ENCODE measurements around the gene ANKRD10.

The ANKRD10 gene

DNA sequence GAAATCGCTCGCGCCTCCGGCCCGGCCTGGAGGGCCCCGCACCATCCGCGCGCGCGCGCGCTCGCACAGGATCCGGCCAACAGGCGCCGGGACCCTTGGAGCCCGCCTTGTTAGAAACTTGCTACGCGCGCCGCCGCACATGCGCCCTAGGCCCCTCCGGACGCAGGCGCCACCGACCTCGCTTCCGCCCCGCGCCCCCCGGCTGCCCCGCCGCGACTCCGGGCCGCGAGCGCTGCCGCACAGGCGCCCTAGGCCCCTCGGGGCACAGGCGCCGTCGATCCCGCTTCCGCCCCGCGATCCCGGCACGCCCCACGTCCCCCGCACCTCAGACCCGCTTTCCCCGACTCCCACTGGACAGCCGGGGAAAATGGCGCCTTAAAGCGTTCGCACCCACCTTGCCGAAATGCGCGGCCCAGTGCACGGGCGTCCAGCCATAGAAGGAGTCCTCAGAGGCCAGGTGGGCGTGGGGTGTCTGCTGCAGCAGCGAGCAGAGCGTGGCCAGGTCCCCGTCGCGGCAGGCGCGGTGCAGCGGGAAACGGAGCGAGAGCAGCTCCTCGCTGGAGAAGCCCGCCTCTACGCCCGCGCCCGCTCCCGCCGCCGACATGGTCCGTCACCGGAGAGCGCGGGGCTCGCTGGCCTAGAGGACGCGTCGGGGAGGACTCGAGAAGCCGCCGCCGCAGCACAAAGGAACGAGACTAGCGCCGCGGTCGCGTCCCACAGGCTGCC lies 375 bp downstream of the ANKRD10 start:
- peak in 2 of 3 donors; percentile 74 to 93 for DNase-seq

DNA sequence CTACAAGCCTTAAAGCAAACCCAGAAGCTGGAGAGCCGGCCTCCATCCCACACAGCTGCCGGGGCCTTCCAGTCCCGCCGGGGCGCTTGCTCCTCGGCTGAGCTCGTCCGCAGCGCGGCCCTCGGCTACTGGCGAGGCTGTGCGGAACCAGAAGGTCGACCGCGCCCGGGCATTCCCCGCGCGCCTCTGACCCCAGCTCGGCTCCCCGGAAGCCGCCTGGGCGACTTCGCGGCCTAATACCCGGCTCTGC lies 863 bp downstream of the ANKRD10 start:
- peak in 2 of 3 donors; percentile 84 to 89 for DNase-seq

DNA sequence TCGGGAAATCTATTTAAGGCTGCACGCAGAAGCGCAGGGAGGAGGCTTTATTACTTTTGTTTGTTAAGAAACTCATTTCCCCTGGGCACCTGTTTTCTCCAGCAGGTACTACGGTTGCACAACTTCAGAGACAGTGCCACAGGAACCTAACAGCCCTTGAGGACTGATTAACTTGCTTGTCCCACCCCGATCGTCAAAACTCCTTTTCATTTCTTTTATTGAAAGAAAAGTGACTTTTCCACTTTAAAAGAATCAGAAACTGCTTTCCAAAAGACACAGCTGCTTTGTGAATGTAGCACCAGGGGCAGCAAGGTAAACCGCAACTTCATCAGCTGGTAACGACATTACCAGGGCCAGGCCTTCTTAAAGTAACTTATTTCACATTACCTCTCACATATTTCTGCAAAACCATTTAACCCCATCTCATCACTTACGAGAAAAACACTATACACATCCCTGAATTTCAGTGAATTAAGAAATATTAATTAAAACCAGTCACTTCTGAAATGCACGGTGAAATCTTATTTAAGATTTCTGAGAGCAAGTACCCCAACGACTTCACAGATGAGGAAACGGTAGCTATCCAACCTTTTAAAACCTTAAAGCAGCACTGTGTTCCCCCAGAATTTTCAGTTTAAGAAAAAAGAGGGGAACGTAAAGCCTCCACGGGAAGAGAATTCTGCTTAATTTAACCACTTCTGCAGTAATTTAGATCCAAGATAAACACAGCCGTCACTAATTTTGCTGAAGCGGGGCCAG lies 1.4 kb downstream of the ANKRD10 start:
- peak in 1 of 3 donors; percentile 18 for DNase-seq

DNA sequence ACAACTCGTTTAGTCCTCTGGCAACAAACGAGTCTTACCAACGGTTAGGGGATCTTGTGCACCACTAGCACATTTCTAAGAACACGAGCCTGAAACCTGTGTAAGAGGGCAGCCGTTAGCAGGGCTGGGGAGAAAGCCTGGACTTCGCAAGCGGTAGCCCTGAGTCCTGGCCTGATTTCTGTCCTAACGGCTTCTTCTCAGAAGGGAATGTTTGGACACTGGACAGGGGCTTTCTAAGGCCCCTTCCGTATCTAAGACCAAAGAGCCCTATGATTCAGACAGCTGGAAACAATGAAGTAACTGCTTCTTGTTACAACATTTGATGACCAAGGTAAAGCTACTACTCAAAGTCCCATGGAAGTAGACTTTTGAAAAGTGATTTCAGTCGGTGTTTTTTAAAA lies 2.2 kb downstream of the ANKRD10 start:
- peak; percentile 85 to 95 (median 93) for DNase-seq

DNA sequence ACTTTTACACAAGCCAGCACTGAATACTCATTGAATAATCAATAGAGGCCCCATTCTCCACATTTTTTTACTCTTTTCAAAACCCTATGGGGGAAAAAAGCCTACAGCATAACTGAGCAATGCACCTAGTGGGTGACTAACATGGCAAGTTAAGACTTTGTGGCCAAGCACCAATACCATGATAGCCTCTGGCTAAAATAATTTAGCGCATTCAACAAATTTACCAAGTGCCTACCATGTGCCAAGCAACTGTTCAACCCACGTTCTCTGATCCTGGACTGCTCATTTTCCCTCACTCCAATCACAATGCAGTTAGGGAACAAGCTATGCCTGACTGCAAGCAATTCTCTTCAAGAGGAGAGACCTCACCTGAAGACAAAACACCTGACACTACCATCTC lies 3.0 kb downstream of the ANKRD10 start:
- no peak for DNase-seq

DNA sequence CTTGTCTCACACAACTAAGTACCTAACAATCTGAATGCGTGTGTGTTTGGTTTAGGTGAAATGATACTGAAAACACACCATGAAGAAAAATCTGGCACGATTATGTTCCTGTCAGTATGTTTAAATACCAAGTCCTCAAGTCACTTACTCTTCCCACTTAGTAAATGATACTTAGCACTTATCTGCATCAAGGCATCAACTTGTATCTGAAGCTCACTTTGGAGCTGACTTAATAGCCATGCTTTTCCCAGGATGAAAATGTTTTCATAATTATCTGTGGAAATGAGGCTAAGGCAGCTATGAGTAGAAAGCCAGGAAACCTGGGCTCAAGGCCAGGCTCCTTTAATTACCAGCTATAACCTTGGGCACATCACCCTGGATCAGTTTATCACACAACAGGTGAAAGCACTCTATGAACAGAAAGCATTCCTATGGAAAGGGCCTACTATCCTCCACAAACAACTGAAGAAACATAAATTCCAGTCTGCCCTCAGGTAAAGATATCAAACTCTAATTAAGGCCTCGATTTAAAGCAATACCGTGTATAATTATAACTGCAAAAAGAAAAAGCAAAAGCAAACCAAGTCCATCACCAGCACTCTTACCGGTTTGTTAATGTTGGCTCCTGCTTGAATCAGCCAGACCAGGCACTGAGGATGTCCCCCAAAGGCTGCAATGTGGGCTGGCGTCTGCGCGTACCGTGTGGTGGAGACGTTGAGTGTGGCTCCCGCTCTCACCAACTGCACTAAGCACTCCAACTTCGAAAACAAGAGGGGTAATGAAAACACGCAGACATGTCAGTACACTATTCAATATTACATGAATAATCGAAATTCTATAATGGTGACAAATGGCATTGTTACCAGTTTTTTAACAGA lies 4.6 kb downstream of the ANKRD10 start:
- no peak for DNase-seq

DNA sequence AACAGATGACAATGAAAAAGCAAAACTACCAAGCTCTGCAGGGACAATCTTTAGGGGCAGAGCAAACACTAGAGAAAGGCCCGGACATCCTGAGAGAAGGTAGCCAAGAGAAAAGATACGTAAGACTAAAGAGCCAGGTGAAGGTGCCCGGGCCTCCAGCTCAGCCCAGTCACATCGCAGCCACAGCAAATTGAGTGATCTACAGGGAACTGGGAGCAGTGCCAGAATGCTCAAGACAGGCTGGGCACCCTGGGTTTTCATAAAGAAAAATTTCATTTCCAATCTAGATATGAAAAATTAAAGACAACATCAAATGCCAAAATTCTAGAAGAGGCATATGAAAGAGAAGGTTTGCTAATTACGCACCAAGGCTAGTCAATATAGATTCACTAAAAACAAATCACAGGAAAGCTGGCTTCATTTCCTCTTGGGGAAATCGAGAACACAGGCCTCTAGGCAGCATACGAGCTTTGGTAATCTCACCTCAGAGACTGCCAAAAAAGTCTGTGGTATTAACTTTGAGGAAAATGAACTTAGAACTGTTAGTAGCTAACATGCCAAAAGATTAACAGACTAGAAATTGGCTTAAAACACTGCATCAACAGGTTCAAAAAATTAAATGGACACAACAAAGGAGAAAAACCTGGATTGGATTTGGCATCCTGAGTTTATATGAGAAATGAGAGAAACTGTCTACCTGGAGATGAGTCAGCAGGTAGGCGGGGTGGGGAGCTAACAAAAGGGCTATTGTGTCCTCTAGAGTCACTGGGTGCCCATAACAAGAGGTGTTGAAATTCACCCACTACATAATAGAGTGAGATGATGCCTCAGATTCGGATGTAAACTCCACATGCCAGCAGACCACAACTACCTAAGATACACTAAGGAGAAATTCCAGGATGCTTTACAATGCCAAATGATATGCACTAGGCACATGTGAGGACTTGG lies 6.6 kb downstream of the ANKRD10 start:
- DNase-seq: no peak

DNA sequence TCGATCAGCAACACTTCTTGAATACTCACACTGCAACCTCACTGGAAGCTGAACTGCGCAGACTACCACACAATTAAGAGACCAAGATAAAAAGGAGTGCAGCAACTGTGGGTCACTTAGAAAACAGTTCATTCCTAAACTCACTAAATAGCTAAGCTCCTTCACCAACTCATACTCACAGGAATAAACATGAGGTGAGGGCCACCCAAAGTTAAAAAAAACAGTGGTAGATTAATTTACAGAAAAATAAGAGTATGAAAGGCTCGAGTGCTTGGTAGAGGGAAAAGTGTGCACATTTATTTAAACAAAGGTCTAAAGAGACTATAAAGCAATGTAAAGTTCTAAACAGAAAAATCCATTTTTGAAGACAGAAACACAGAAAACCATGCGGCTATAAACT lies 7.6 kb downstream of the ANKRD10 start:
- DNase-seq: no peak

DNA sequence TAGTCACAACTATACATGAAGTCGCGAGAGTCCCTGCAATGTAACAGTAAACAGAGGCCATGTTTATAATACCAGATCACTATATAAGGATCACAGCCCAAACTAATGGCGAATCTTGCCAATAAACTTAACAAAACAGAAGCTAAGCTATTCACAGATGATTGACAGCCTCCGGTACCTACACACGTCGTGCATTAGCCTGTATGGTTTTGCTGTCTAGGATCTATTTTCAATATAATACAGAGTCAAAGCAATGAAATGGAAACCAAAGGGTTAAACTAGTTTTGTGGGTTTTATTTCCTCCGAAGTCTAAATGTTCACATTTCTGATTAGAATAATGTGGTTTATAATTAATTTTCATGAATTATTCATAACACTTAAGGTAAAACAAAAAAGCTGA lies 10.1 kb downstream of the ANKRD10 start:
- no peak for DNase-seq

DNA sequence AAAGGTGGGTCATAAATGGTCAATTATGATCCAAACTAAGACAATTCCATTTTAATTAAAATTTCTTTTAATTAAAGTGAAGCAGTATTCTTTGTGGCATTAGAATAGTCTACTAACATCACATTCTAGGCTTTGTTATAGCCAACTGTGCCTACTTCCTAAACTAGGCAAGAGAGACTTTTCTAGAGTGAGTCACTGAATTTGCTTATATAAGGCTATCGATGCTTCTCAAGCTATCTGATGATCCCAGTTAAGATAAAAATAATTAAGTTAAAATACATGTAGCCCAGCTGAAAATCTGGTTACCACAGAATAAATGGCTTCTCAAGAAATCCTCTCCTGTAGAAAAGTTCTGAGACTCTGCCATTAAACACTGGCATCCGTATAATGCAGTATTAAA lies 12.5 kb downstream of the ANKRD10 start:
- DNase-seq: no peak

DNA sequence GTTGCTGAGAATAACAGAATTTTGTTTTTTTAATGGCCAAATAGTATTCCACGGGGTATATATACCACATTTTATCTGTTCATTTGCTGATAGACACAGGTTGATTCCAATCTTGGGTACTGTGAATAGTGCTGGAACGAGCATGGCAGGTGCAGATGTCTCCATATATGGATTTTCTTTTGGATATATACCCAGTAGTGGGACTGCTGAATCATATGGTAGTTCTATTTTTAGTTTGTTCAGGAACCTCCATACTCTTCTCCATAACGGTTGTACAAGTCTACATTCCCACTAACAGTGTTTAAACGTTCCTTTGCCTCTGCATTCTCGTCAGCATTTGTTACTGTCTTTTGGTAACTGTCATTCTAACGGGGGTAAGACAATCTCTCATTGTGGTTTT lies 17.3 kb downstream of the ANKRD10 start:
- DNase-seq: no peak

DNA sequence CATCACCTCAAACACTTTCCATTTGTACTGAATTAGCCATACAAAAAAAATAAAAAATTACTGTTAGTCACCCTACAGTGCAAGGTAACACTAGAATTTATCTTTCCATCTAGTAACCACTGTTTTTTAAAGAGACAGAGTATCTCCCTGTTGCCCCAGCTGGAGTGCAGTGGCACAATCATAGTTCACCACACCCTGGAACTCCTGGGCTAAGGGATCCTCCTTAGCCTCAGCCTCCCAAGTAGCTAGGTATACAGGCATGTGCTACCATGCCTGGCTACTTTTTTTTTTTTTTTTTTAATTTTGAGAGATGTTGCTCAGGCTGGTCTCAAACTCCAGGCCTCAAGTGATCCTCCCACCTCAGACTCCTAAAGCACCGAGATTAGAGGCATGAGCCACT lies 17.9 kb downstream of the ANKRD10 start:
- no peak for DNase-seq

DNA sequence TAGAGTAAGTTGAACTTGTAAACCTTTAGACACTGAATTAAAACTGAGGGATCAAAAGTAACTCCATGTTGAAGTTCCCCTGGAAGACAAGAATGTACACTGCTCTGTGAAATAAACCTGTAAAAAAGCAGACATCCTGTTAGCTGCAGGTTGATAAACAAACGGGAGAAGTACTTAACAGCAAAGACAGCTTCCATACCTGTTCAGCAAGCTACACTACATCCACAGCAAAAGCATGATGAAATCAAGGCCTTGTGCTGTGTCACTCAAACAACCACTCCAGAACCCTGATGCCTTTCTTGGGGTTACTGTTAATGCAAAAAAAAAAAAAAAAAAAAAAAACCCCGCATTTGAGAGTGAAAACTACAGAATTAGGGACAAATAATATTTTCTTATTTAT lies 20.8 kb downstream of the ANKRD10 start:
- DNase-seq: no peak

DNA sequence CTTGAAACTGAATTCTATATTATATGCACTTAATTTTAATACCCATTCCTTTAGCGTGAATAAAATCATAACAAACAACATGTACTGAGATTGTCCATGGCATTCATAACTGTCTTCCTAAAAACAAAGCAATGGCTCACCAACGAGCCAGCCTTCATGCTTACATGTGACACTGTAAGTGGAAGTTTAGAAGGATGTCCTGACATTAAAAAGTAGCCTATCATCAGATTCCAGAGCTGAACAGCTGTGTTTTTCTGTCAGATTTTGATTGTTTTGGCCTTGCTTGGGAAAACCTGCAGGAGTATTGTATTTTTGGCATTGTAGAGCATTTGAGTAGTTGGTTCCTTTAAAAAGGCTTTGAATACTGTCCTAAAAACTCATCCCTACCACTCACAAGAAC lies 21.3 kb downstream of the ANKRD10 start:
- DNase-seq: no peak

DNA sequence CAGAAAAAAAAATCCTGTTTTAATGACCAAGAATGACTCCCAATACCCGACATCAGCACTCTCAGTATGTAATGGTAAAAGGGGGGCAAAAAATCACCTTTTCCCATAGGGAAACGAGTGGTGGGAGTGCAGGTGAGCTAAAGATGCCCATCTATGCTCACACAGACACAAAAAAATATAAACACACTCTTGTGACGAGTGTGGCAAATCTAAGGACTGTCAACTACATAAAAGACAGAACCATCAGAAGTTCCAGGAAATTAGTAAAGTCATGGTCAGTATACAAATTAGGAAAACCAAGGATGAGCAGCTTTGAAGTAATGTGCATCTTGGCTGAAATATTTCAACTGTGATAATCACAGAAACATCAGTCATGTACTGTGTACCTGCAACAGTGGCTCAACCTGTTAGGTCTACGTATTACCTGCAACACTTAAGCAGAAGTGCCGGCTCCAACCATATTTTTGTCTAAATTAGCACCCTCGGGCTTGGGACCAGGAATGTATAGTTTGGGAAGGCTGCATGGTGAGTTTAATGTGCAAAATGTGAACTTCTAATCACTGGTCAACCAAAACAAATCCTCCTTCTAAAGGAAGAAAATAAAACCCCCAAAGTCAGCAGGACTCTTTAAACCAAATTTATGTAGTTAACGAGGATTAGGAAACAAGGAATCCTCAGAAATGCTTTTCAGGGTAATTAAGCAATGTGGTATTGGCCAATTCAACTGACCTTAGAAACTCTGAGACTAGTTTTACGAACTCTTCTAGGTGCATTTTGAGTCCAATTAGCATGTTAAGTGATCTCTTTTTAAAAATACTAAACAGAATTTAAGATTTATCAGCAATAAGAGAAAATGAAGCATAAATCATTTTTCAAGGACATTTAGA lies 24.3 kb downstream of the ANKRD10 start:
- no peak for DNase-seq

DNA sequence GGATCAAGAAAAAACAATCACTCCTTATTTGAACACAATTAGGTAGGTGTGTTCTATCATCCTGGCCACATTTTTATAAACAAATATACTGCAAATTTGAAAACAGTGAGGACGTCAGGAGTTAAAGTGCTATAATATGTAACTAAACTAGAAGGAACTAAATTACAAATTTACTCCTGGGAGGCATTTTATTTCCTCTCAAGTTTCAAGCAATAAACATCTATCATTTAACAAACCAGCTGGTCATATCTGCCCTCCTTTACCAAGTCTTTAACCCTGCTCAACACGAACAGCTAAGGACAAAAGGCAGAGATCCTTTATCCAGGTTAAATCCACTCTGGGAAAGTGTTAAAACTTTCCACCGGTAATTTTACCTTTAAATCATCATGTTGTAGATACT lies 26.5 kb downstream of the ANKRD10 start:
- no peak for DNase-seq

DNA sequence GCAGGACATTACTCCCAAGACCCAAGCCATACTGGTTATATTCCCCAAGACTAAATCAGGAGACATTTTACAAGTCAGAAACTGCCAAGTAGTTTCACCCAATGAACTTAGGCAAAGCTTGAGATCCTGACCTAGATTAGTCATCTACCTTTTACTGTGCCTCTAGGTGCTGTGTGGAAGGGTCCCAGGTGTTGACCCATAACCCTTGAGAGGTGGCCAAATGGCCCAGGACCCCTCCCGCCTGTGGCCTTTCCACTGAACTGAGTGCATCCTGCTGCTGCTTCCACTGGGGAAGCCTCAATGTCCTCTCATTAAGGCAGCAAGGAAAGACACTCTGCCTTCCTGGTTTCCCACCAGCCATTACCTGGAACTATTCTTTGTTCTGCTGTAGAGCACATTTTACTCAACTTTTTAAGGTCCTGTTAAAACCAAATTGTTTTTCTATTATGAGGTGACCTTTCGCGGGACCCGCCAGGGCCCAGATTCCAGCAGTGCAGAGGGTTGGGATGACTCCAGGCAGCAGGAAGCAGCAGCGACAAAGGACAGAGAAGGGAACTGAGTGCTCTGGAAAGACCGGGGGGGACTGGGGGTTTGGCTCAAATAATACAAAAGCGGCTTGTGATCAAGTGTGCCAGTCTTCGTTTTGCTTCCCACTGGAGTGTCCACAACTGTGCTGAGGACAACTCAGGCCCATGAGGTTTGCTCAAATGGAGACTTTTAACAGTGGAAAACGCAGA lies 27.1 kb downstream of the ANKRD10 start:
- DNase-seq: no peak

DNA sequence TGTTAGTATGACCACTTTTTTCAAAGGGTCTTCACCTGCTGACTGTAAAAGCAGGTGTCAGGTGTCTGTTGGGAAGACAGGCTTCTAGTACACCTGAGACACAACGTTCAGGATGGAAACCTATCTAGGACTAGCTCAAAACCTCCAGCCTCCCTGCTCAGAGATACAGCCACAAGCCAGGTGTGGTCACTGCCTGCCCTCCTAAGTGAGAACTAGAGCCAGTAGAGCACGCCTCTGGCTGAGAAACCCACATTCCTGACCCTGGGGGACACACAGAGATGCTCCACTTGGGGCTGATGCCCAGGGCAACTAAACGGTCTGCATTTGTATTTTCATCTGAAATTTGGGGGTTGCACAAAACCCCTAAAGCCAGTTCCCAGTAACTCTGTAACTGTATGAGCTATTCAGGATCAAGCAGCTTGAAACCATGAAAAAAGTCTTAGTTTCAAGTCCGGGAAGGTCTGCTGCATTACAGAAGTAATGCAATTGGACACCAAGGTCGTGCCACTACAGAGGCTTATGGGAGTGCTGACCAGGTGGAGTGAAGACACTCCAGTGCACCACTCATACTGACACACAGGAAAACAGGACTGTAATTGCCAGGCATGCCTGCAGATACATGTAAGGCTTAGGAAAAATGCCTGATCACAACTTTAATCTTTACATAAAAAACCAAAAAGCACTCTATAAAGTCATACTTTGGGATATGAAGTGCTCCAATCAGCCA lies 27.8 kb downstream of the ANKRD10 start:
- DNase-seq: no peak

DNA sequence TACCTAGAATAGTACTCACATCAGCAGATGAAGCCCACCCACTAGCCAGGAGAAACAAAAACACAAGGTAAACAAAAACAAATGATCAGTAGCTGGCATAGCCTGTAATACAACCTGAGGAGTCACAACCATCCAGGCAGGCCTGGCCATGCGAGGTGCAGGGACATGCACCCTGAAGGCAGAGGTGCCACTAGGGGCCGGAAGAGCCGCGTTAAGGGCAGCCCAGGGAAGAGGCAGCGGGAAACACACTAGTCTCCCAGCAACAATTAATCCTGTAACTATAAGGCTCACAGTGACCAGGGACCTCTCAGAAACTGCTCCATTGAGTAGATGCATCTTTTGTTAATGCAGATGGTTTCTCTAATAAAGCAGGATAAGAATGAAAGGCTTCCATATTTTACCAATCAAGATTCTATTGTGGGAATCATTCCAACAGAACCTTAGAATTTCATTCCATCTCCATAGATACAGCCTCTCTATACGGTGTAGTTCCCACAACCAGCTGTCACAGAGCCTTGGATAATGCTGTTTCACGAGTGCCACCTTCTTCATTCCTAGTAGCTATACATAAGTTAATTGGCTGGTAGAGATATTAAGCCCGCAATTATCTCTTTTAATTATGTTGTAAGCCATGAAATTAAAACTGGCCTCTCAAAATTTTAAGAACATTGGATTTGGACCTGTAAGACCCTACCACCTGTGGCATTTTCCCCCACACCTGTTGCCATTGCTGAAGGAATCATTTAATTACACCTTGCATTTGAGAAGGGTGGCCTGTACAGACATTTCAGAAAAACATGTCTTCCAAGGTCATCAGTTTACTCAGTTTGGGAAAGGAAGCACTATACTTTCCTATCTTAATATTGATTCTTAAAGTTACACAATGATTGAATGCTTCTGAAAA lies 28.7 kb downstream of the ANKRD10 start:
- DNase-seq: no peak

Measured in suppressor macrophage treated with lipopolysaccharide for 1 hour (primary cell).